Neural cell (in vitro differentiated cells): Measurements from ENCODE around the gene MTTP. TPM values are rescaled to one million over a fixed set of nuclear protein-coding genes. Genes with fewer than 3 reads are reported as not detected.

Experiments used
- H2AFZ ChIP-seq: fragments of 200-600, 300-800 bp; sonication (generic), shearing (Covaris generic); 2 replicates; pipeline ENCODE4 v1.6.0; 2014; ENCODE audit warnings: low read depth, mild to moderate bottlenecking, antibody characterized with exemption, low read length, moderate library complexity
- H3F3A ChIP-seq: fragments of 200-600 bp; shearing (Covaris generic); 2 replicates; pipeline ENCODE4 v1.6.1; 2016; ENCODE audit warnings: mild to moderate bottlenecking, moderate library complexity, mixed read lengths, antibody characterized with exemption, low read length; ENCODE audit not compliant: insufficient read depth, poor library complexity, severe bottlenecking
- H3K27ac ChIP-seq: fragments of 200-600, 300-800 bp; sonication (generic), shearing (Covaris generic); 2 replicates; pipeline ENCODE4 v1.5.1; 2014; ENCODE audit warnings: mild to moderate bottlenecking, low read length, moderate library complexity
- H3K27me3 ChIP-seq: fragments of 300-800, 200-600 bp; sonication (generic), shearing (Covaris generic); 2 replicates; pipeline ENCODE4 v1.6.0; 2014; ENCODE audit warnings: mild to moderate bottlenecking, low read depth, low read length, moderate library complexity; ENCODE audit not compliant: insufficient read depth
- H3K36me3 ChIP-seq: fragments of 300-800, 200-600 bp; sonication (generic), shearing (Covaris generic); 2 replicates; pipeline ENCODE4 v1.5.1; 2014; ENCODE audit warnings: mild to moderate bottlenecking, antibody characterized with exemption, low read length, moderate library complexity; ENCODE audit not compliant: insufficient read depth
- H3K4me2 ChIP-seq: fragments of 300-800, 200-600 bp; sonication (generic), shearing (Covaris generic); 2 replicates; pipeline ENCODE4 v1.6.0; 2014; ENCODE audit warnings: mild to moderate bottlenecking, low read length
- H3K4me3 ChIP-seq: fragments of 300-800, 200-600 bp; sonication (generic), shearing (Covaris generic); 2 replicates; pipeline ENCODE4 v1.5.1; 2014; ENCODE audit warnings: mild to moderate bottlenecking, low read length, moderate library complexity
- H3K79me2 ChIP-seq: fragments of 200-600 bp; shearing (Covaris generic); replicated peaks from 2 replicates; pipeline ENCODE4 v1.6.0; 2014; ENCODE audit warnings: mild to moderate bottlenecking, low read length, moderate library complexity; ENCODE audit not compliant: insufficient read depth
- H3K9ac ChIP-seq: fragments of 300-800, 200-600 bp; sonication (generic), shearing (Covaris generic); 2 replicates; pipeline ENCODE4 v1.6.1; 2016; ENCODE audit warnings: mild to moderate bottlenecking, low read length, mixed read lengths
- H3K9me2 ChIP-seq: fragments of 200-600 bp; shearing (Covaris generic); 2 replicates; pipeline ENCODE4 v1.6.1; 2016; ENCODE audit warnings: mild to moderate bottlenecking, low read length, mixed read lengths; ENCODE audit not compliant: insufficient read depth
- H3K9me3 ChIP-seq: fragments of 200-600, 300-800 bp; sonication (generic), shearing (Covaris generic); 2 replicates; pipeline ENCODE4 v1.6.1; 2016; ENCODE audit warnings: mild to moderate bottlenecking, mixed run types, low read length, moderate library complexity, mixed read lengths
- H4K20me1 ChIP-seq: fragments of 200-600 bp; shearing (Covaris generic); 2 replicates; pipeline ENCODE4 v1.6.1; 2016; ENCODE audit warnings: mild to moderate bottlenecking, mixed run types; ENCODE audit not compliant: insufficient read depth
- CTCF ChIP-seq: fragments of 450-650 bp; IDR thresholded peaks from 2 replicates; pipeline ENCODE4 v1.5.1; 2014; ENCODE audit warnings: antibody characterized with exemption, mild to moderate bottlenecking, moderate library complexity; ENCODE audit not compliant: poor library complexity, severe bottlenecking
- EP300 ChIP-seq: fragments of 450-650 bp; conservative IDR thresholded peaks from 2 replicates; pipeline ENCODE4 v1.6.1; 2014; ENCODE audit warnings: antibody characterized with exemption, mild to moderate bottlenecking, moderate library complexity; ENCODE audit not compliant: poor library complexity, severe bottlenecking
- EZH2 ChIP-seq: fragments of 200-600, 300-800 bp; shearing (Covaris generic), sonication (generic); IDR thresholded peaks from 2 replicates; pipeline ENCODE4 v1.6.1; 2014; ENCODE audit warnings: antibody characterized with exemption, low read length, borderline replicate concordance, mild to moderate bottlenecking; ENCODE audit not compliant: insufficient read depth, poor library complexity, severe bottlenecking
- MXI1 ChIP-seq: fragments of 450-650 bp; conservative IDR thresholded peaks from 2 replicates; pipeline ENCODE4 v1.6.1; 2014; ENCODE audit warnings: antibody characterized with exemption, mild to moderate bottlenecking; ENCODE audit not compliant: poor library complexity, severe bottlenecking
- POLR2AphosphoS5 ChIP-seq: IDR thresholded peaks from 2 replicates; pipeline ENCODE4 v1.6.1; 2012
- RAD21 ChIP-seq: fragments of 450-650 bp; conservative IDR thresholded peaks from 2 replicates; pipeline ENCODE4 v1.6.1; 2014; ENCODE audit warnings: antibody characterized with exemption, mild to moderate bottlenecking, moderate library complexity
- REST ChIP-seq: IDR thresholded peaks from 2 replicates; pipeline ENCODE4 v1.6.1; 2012; ENCODE audit warnings: borderline replicate concordance
- SMC3 ChIP-seq: fragments of 450-650 bp; conservative IDR thresholded peaks from 2 replicates; pipeline ENCODE4 v1.6.1; 2014; ENCODE audit warnings: antibody characterized with exemption, mild to moderate bottlenecking, moderate library complexity; ENCODE audit not compliant: poor library complexity
- TAF1 ChIP-seq: IDR thresholded peaks from 2 replicates; pipeline ENCODE4 v1.6.1; 2012; ENCODE audit warnings: low read depth
- polyA plus RNA-seq: library from polyadenylated mRNA; depleted of rRNA; stranded (reverse); fragments of >200 nt; gene quantifications from 2 replicates; pipeline ENCODE4 v1.2.3, GENCODE V29; 2014

Gene MTTP
- polyA plus RNA-seq, 1 donor from 2014 or later = 1.2 TPM

GRCh38 chr4:99630857-99631360 is 56.3 kb downstream of the MTTP start:
- Histone ChIP-seq H3K27ac (no peak overlapping the region), H3K4me3 (no peak overlapping the region), H3K4me2 (no peak overlapping the region), H3K36me3 (no peaks in the 10 kb centered on the region), H2AFZ (no peak overlapping the region), H3K27me3 (no peaks in the 10 kb centered on the region), H3F3A (no peaks in the 10 kb centered on the region), H3K79me2 (no peaks in the 10 kb centered on the region), H3K9me3 (no peaks in the 10 kb centered on the region), H3K9me2 (no peaks in the 10 kb centered on the region), H4K20me1 (no peaks in the 10 kb centered on the region), H3K9ac (no peak overlapping the region)
- TF ChIP-seq RAD21 = no peak
- no peak for TF ChIP-seq EZH2
- TF ChIP-seq CTCF = no peak
- TF ChIP-seq POLR2AphosphoS5 = no peak
- no peak for TF ChIP-seq SMC3
- TF ChIP-seq MXI1 = no peak
- TF ChIP-seq EP300 = no peak
- no peak for TF ChIP-seq TAF1
- TF ChIP-seq REST = no peak

GRCh38 chr4:99633772-99634171 is 59.1 kb downstream of the MTTP start:
- no peaks in the 10 kb centered on the region for H3K79me2 ChIP-seq
- no peaks in the 10 kb centered on the region for H3K27me3 ChIP-seq
- no peaks in the 10 kb centered on the region for H3K9me2 ChIP-seq
- H3F3A ChIP-seq = no peaks in the 10 kb centered on the region
- no peaks in the 10 kb centered on the region for H3K36me3 ChIP-seq
- H3K9ac ChIP-seq = no peak overlapping the region
- H4K20me1 ChIP-seq = no peaks in the 10 kb centered on the region
- no peak overlapping the region for H3K27ac ChIP-seq
- no peak overlapping the region for H2AFZ ChIP-seq
- no peak overlapping the region for H3K4me3 ChIP-seq
- TF ChIP-seq REST (no peak), TAF1 (no peak), RAD21 (no peak), POLR2AphosphoS5 (no peak), CTCF (no peak), EZH2 (no peak), EP300 (no peak), MXI1 (no peak), SMC3 (no peak)
- H3K9me3 ChIP-seq = no peaks in the 10 kb centered on the region
- H3K4me2 ChIP-seq = no peak overlapping the region
